Neural crest cell (in vitro differentiated cells): Measurements from ENCODE around the gene PDE7B. TPM values are rescaled to one million over a fixed set of nuclear protein-coding genes. Genes with fewer than 3 reads are reported as not detected.

ENCODE experiments used
- DNase-seq: peaks from one replicate; pipeline ENCODE4 v3.0.0; 2021; ENCODE audit warnings: low read depth, mixed read lengths, low spot score
- H3K27ac Mint-ChIP-seq: one replicate; pipeline ENCODE4 v1.8.0; 2021; ENCODE audit warnings: mild to moderate bottlenecking, mixed read lengths; ENCODE audit not compliant: unreplicated experiment
- H3K27me3 Mint-ChIP-seq: 2 replicates; pipeline ENCODE4 v1.8.0; 2021; ENCODE audit warnings: low read depth, mild to moderate bottlenecking, mixed read lengths
- H3K36me3 Mint-ChIP-seq: 2 replicates; pipeline ENCODE4 v1.8.0; 2021; ENCODE audit warnings: low read depth, mild to moderate bottlenecking, mixed read lengths
- H3K4me1 Mint-ChIP-seq: 2 replicates; pipeline ENCODE4 v1.8.0; 2021; ENCODE audit warnings: mixed read lengths
- H3K4me3 Mint-ChIP-seq: one replicate; pipeline ENCODE4 v1.8.0; 2021; ENCODE audit warnings: mild to moderate bottlenecking, mixed read lengths
- H3K9me3 Mint-ChIP-seq: 2 replicates; pipeline ENCODE4 v1.8.0; 2021; ENCODE audit warnings: mixed read lengths
- CTCF ChIP-seq: fragments of 200-600 bp; sonication (generic); conservative IDR thresholded peaks from 2 replicates; pipeline ENCODE4 v1.5.0; 2021; ENCODE audit warnings: antibody characterized with exemption, mild to moderate bottlenecking
- total RNA-seq: library from RNA; stranded (reverse); gene quantifications from 2 replicates; pipeline ENCODE4 v1.2.1, GENCODE V29; 2021

The PDE7B gene
- total RNA-seq, 1 donor from 2014 or later, result 0.58 TPM

- peaks cover 2% of the 10 kb centered on the region for H3K27me3 Mint-ChIP-seq
- peaks cover 3% of the 10 kb centered on the region for H3K9me3 Mint-ChIP-seq
- TF ChIP-seq CTCF, result no peak
- peaks cover 12% of the 10 kb centered on the region for H3K4me1 Mint-ChIP-seq
- H3K27ac Mint-ChIP-seq, result no peak overlapping the region
- H3K36me3 Mint-ChIP-seq, result no peaks in the 10 kb centered on the region
- DNase-seq, result no peak
- no peak overlapping the region for H3K4me3 Mint-ChIP-seq
Measured at GRCh38 chr6:136036071-136036380, 184.5 kb downstream of the PDE7B start.

- H3K9me3 Mint-ChIP-seq, result peaks cover 3% of the 10 kb centered on the region
- TF ChIP-seq CTCF, result no peak
- H3K4me1 Mint-ChIP-seq, result peaks cover 12% of the 10 kb centered on the region
- H3K4me3 Mint-ChIP-seq, result no peak overlapping the region
- DNase-seq, result no peak
- no peaks in the 10 kb centered on the region for H3K36me3 Mint-ChIP-seq
- peaks cover 5% of the 10 kb centered on the region for H3K27me3 Mint-ChIP-seq
- H3K27ac Mint-ChIP-seq, result no peak overlapping the region
Measured at GRCh38 chr6:136036601-136037000, 185.1 kb downstream of the PDE7B start.

- Mint-ChIP-seq H3K36me3 (no peaks in the 10 kb centered on the region), H3K27me3 (peaks cover 5% of the 10 kb centered on the region), H3K27ac (peak overlapping the region; percentile 57), H3K4me1 (peaks cover 12% of the 10 kb centered on the region), H3K9me3 (no peaks in the 10 kb centered on the region), H3K4me3 (no peak overlapping the region)
- no peak for DNase-seq
- no peak for TF ChIP-seq CTCF
Measured at GRCh38 chr6:136037242-136037875, 185.9 kb downstream of the PDE7B start.

GRCh38 chr6:136037876-136038460, 186.5 kb downstream of the PDE7B start:
- Mint-ChIP-seq H3K27ac (no peak overlapping the region), H3K9me3 (no peaks in the 10 kb centered on the region), H3K36me3 (no peaks in the 10 kb centered on the region), H3K4me1 (peaks cover 12% of the 10 kb centered on the region), H3K27me3 (peaks cover 5% of the 10 kb centered on the region), H3K4me3 (no peak overlapping the region)
- TF ChIP-seq CTCF, result no peak
- DNase-seq, result no peak

GRCh38 chr6:136038531-136038930, 187.0 kb downstream of the PDE7B start:
- no peak overlapping the region for H3K27ac Mint-ChIP-seq
- H3K4me1 Mint-ChIP-seq, result peaks cover 12% of the 10 kb centered on the region
- H3K9me3 Mint-ChIP-seq, result no peaks in the 10 kb centered on the region
- no peak overlapping the region for H3K4me3 Mint-ChIP-seq
- H3K27me3 Mint-ChIP-seq, result peaks cover 5% of the 10 kb centered on the region
- TF ChIP-seq CTCF, result no peak
- no peaks in the 10 kb centered on the region for H3K36me3 Mint-ChIP-seq
- DNase-seq, result no peak
